GM23338 (cell line): ENCODE measurements around the gene SMARCC1. TPM values are rescaled to one million over a fixed set of nuclear protein-coding genes. Genes with fewer than 3 reads are reported as not detected.

Experiments used
- ATAC-seq: fragments of 200-7000 bp; cut with Tn5 transposase; 3 replicates; pipeline ENCODE4 v1.9.1; 2020
- DNase-seq: peaks from one replicate; pipeline ENCODE4 v3.0.0-alpha.2; 2015; ENCODE audit warnings: low spot score
- H2AFZ ChIP-seq: fragments of 200-600 bp; sonication (generic); 2 replicates; pipeline ENCODE4 v1.8.0; 2016; ENCODE audit warnings: antibody characterized with exemption, mild to moderate bottlenecking, moderate library complexity
- H3F3A ChIP-seq: fragments of 200-600 bp; sonication (generic); replicated peaks from 2 replicates; pipeline ENCODE4 v1.8.0; 2017; ENCODE audit warnings: antibody characterized with exemption, mixed run types, low read depth
- H3K27ac ChIP-seq: fragments of 200-600 bp; sonication (generic); 2 replicates; pipeline ENCODE4 v1.6.1; 2016; ENCODE audit warnings: low read depth
- H3K27me3 ChIP-seq: fragments of 200-600 bp; sonication (generic); 2 replicates; pipeline ENCODE4 v1.8.0; 2016; ENCODE audit warnings: mild to moderate bottlenecking, mixed run types, moderate library complexity; ENCODE audit not compliant: insufficient read depth
- H3K36me3 ChIP-seq: fragments of 200-600 bp; sonication (generic); 2 replicates; pipeline ENCODE4 v1.8.0; 2016; ENCODE audit warnings: mild to moderate bottlenecking; ENCODE audit not compliant: insufficient read depth
- H3K4me1 ChIP-seq: fragments of 200-600 bp; sonication (generic); 2 replicates; pipeline ENCODE4 v1.8.0; 2016; ENCODE audit warnings: mild to moderate bottlenecking, moderate library complexity; ENCODE audit not compliant: insufficient read depth
- H3K4me2 ChIP-seq: fragments of 200-600 bp; sonication (generic); 2 replicates; pipeline ENCODE4 v1.7.1; 2017; ENCODE audit warnings: mixed run types
- H3K4me3 ChIP-seq: fragments of 200-600 bp; sonication (generic); 2 replicates; pipeline ENCODE4 v1.6.1; 2016; ENCODE audit warnings: mixed run types
- H3K79me2 ChIP-seq: fragments of 200-600 bp; sonication (generic); replicated peaks from 2 replicates; pipeline ENCODE4 v1.8.0; 2017; ENCODE audit warnings: mild to moderate bottlenecking; ENCODE audit not compliant: insufficient read depth
- H3K9me2 ChIP-seq: fragments of 200-600 bp; sonication (generic); 2 replicates; pipeline ENCODE4 v1.8.0; 2017; ENCODE audit not compliant: insufficient read depth
- H4K20me1 ChIP-seq: fragments of 200-600 bp; sonication (generic); replicated peaks from 2 replicates; pipeline ENCODE4 v1.8.0; 2017; ENCODE audit warnings: mild to moderate bottlenecking; ENCODE audit not compliant: insufficient read depth
- H3K27ac Mint-ChIP-seq: 2 replicates; pipeline ENCODE4 v1.8.0; 2020; ENCODE audit warnings: inconsistent platforms, mild to moderate bottlenecking, moderate library complexity, mixed read lengths
- H3K27me3 Mint-ChIP-seq: 3 replicates; pipeline ENCODE4 v1.8.0; 2022; ENCODE audit warnings: low read depth, mild to moderate bottlenecking, moderate library complexity, mixed read lengths, inconsistent platforms; ENCODE audit not compliant: insufficient read depth, poor library complexity
- H3K36me3 Mint-ChIP-seq: 3 replicates; pipeline ENCODE4 v1.8.0; 2021; ENCODE audit warnings: low read depth, mild to moderate bottlenecking, inconsistent platforms, moderate library complexity, mixed read lengths
- H3K4me1 Mint-ChIP-seq: 3 replicates; pipeline ENCODE4 v1.8.0; 2020; ENCODE audit warnings: mild to moderate bottlenecking, inconsistent platforms, mixed read lengths
- H3K4me3 Mint-ChIP-seq: 3 replicates; pipeline ENCODE4 v1.8.0; 2021; ENCODE audit warnings: moderate library complexity, mild to moderate bottlenecking, inconsistent platforms, mixed read lengths
- H3K9me3 Mint-ChIP-seq: 3 replicates; pipeline ENCODE4 v1.8.0; 2020; ENCODE audit warnings: moderate library complexity, mild to moderate bottlenecking, inconsistent platforms, mixed read lengths
- CREB1 ChIP-seq: fragments of 250-450 bp; sonication (Bioruptor Pico); IDR thresholded peaks from 2 replicates; pipeline ENCODE4 v1.5.0; 2020; ENCODE audit warnings: low read depth, mild to moderate bottlenecking, moderate library complexity
- ETS1 ChIP-seq: IDR thresholded peaks from 2 replicates; pipeline ENCODE4 v1.6.1; 2016; ENCODE audit warnings: antibody characterized with exemption
- EZH2 ChIP-seq: fragments of 200-600 bp; sonication (generic); IDR thresholded peaks from one replicate; pipeline ENCODE4 v1.8.0; 2017; ENCODE audit warnings: antibody characterized with exemption, mild to moderate bottlenecking, low read depth; ENCODE audit not compliant: unreplicated experiment
- NANOG ChIP-seq: IDR thresholded peaks from 2 replicates; pipeline ENCODE4 v1.6.1; 2016; ENCODE audit warnings: antibody characterized with exemption, borderline replicate concordance
- POLR2AphosphoS5 ChIP-seq: IDR thresholded peaks from 2 replicates; pipeline ENCODE4 v1.6.1; 2016; ENCODE audit warnings: antibody characterized with exemption, low read depth
- ZNF462 ChIP-seq: fragments of 250-450 bp; sonication (Bioruptor Pico); IDR thresholded peaks from 2 replicates; pipeline ENCODE4 v1.5.0; 2020; ENCODE audit warnings: mild to moderate bottlenecking, moderate library complexity
- polyA plus RNA-seq: library from polyadenylated mRNA; unstranded; fragments of >200 nt; fragmentation: Nextera tagmentation; extraction: Ambion mirVana; gene quantifications from 2 replicates; pipeline ENCODE4 v1.2.1, GENCODE V29; 2016
- total RNA-seq: library from RNA; depleted of rRNA; stranded (reverse); fragments of >200 nt; shearing (Covaris generic); gene quantifications from 2 replicates; pipeline ENCODE4 v1.2.3, GENCODE V29; 2014

SMARCC1 gene
- total and polyA plus RNA-seq, 2 experiments from 2014 or later = 105 to 171 TPM

- Histone ChIP-seq H3K9me2 (no peaks in the 10 kb centered on the region), H4K20me1 (peaks cover 29% of the 10 kb centered on the region; the same call in 1 of the 2 replicates), H3K4me3 (no peak overlapping the region), H2AFZ (no peak overlapping the region), H3K27me3 (no peaks in the 10 kb centered on the region), H3F3A (peaks cover 5% of the 10 kb centered on the region; the same call in 1 of the 2 replicates), H3K79me2 (peaks cover 31% of the 10 kb centered on the region), H3K4me1 (no peaks in the 10 kb centered on the region), H3K36me3 (peaks cover 54% of the 10 kb centered on the region), H3K27ac (no peak overlapping the region), H3K4me2 (no peak overlapping the region)
- Mint-ChIP-seq H3K4me1 (no peaks in the 10 kb centered on the region), H3K9me3 (no peaks in the 10 kb centered on the region), H3K27me3 (no peaks in the 10 kb centered on the region), H3K27ac (no peak overlapping the region), H3K4me3 (no peak overlapping the region), H3K36me3 (peaks cover 70% of the 10 kb centered on the region)
- no peak for TF ChIP-seq ETS1
- TF ChIP-seq ZNF462 (CRISPR knock-in tag) = no peak
- TF ChIP-seq EZH2 = no peak
- no peak for ATAC-seq
- DNase-seq = no peak
These were observed 144.8 kb downstream of the SMARCC1 start for GRCh38 chr3:47636921-47637320.

GRCh38 chr3:47636225-47636624 lies 145.5 kb downstream of the SMARCC1 start:
- no peaks in the 10 kb centered on the region for H3K27me3 ChIP-seq
- peaks cover 29% of the 10 kb centered on the region for H4K20me1 ChIP-seq
- Mint-ChIP-seq H3K4me3 (no peak overlapping the region), H3K9me3 (no peaks in the 10 kb centered on the region), H3K4me1 (no peaks in the 10 kb centered on the region), H3K36me3 (peaks cover 72% of the 10 kb centered on the region), H3K27me3 (no peaks in the 10 kb centered on the region), H3K27ac (no peak overlapping the region)
- ATAC-seq = no peak
- no peak for DNase-seq
- H2AFZ ChIP-seq = no peak overlapping the region
- H3K4me3 ChIP-seq = no peak overlapping the region
- peaks cover 24% of the 10 kb centered on the region for H3K79me2 ChIP-seq
- no peaks in the 10 kb centered on the region for H3K9me2 ChIP-seq
- H3K4me2 ChIP-seq = no peak overlapping the region
- H3K4me1 ChIP-seq = no peaks in the 10 kb centered on the region
- no peak overlapping the region for H3K27ac ChIP-seq
- peaks cover 8% of the 10 kb centered on the region; the same call in 1 of the 2 replicates for H3F3A ChIP-seq
- H3K36me3 ChIP-seq = peaks cover 56% of the 10 kb centered on the region
- TF ChIP-seq POLR2AphosphoS5 (no peak), ETS1 (no peak), NANOG (no peak), EZH2 (no peak), CREB1 (CRISPR knock-in tag) (no peak)
